Activated naive CD4-positive, alpha-beta T cell treated with anti-CD3 and anti-CD28 coated beads for 36 hours (primary cell): ENCODE results near the gene PHYH. TPM values are rescaled to one million over a fixed set of nuclear protein-coding genes. Genes with fewer than 3 reads are reported as not detected.
A peak's percentile ranks its signal among the peaks of the same experiment; 100 is the strongest.

Experiments used
- CTCF ChIA-PET: fragments of 350-600 bp; sonication (Branson Sonifier 250); formaldehyde crosslinking; loops from one replicate; lab custom pipeline; 2021; ENCODE audit warnings: antibody characterized with exemption; lab: Charles Lee
- DNase-seq: peaks from one replicate; pipeline ENCODE4 v3.0.0-alpha.2; 2020
- H3K27ac Mint-ChIP-seq: one replicate; pipeline ENCODE4 v1.8.0; 2021; ENCODE audit warnings: mild to moderate bottlenecking, mixed read lengths
- H3K27me3 Mint-ChIP-seq: one replicate; pipeline ENCODE4 v1.8.0; 2021; ENCODE audit warnings: low read depth, mixed read lengths
- H3K36me3 Mint-ChIP-seq: one replicate; pipeline ENCODE4 v1.8.0; 2021; ENCODE audit warnings: low read depth, mixed read lengths
- H3K4me1 Mint-ChIP-seq: one replicate; pipeline ENCODE4 v1.8.0; 2021; ENCODE audit warnings: low read depth, mixed read lengths
- H3K4me3 Mint-ChIP-seq: one replicate; pipeline ENCODE4 v1.8.0; 2021; ENCODE audit warnings: mild to moderate bottlenecking, moderate library complexity, mixed read lengths
- H3K9me3 Mint-ChIP-seq: one replicate; pipeline ENCODE4 v1.8.0; 2021; ENCODE audit warnings: mixed read lengths
- intact Hi-C: fragments of 100-400 bp; cut with micrococcal nuclease; formaldehyde crosslinking; loops from one replicate; pipeline ENCODE4 v1.15.1; 2023
- total RNA-seq, 2 experiments: library from RNA; stranded (reverse); gene quantifications; one replicate each; pipeline ENCODE4 v1.2.3, GENCODE V29; 2021

PHYH gene
- total RNA-seq, 2 experiments from 2014 or later, result 13.3 to 14.2 TPM

DNA sequence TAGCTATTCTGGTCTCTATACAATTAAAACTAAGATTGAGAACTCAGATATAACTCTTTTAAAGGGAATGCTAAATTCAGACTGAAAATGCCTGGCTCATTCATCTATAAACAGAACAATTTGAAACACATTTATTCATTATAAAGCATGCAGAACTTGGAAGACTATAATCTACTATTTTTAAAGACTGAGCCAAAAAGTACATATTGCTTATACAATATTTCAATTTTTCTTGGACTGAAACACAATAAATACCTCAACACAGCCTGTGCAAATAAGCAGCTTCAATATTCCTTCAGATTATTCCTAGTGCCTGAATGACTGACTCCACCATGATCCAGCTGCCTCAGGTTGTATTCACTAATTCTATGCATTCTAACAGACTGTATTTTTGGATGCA is 15.5 kb upstream of the PHYH start:
- DNase-seq, result no peak
- Mint-ChIP-seq H3K36me3 (peaks cover 6% of the 10 kb centered on the region), H3K4me3 (no peak overlapping the region), H3K4me1 (no peaks in the 10 kb centered on the region), H3K27me3 (no peaks in the 10 kb centered on the region), H3K27ac (no peak overlapping the region), H3K9me3 (no peaks in the 10 kb centered on the region)
- intact Hi-C loops, result no loop called here
- CTCF ChIA-PET, result interaction anchor here (0.5 to 0.9 kb wide), 2 partner anchors 35 to 57 kb away, joined by 3 to 4 read pairs; no protein-coding TSS in a partner anchor

DNA sequence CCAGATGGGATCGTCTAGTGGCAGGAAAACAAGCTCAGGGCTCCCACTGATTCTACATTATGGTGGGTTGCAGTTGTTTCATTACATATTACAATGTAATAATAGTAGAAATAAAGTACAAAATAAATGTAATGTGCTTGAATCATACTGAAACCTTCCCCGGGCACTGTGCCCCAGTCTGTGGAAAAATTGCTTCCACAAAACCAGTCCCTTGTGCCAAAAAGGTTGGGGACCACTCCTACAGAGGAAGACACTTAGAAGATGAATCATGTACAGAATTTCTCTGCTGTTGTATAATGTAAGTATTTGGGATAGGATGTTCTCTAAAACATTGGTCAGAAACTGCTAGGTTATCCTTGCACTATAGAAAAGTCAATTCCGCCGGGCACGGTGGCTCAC is 11.3 kb upstream of the PHYH start:
- Mint-ChIP-seq H3K4me1 (no peaks in the 10 kb centered on the region), H3K27ac (no peak overlapping the region), H3K27me3 (no peaks in the 10 kb centered on the region), H3K36me3 (peaks cover under 1% of the 10 kb centered on the region), H3K4me3 (no peak overlapping the region), H3K9me3 (no peaks in the 10 kb centered on the region)
- CTCF ChIA-PET, result no interaction called here
- no peak for DNase-seq
- intact Hi-C loops, result no loop called here

DNA sequence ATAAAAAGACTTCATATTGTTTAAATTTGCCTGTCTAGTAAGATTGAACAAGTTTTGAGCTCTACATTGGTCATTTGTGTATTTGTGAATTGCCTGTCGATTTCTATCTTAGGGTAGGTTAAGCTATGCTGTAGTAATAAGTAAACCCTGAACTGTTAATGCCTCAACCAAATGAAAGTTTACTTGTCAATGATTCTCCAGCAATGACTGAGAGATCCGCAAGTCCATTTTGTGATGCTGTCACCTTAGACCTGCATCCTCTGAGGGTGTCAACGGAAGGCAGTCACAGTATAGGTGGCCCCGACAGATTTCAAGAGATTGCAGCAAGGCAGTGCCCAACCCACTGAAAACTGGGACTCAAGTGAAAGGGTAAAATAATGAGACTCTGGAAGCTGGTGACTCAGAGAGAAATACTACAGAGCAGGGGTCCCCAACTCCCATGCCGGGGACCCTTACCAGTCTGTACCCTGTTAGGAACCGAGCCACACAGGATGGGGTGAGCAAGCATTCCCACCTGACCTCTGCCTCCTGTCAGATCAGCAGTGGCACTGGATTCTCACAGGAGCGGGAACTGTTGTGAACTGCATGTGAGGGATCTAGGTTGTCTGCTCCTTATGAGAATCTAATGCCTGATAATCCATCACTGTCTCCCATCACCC is 10.8 kb upstream of the PHYH start:
- no peak for DNase-seq
- no peaks in the 10 kb centered on the region for H3K4me1 Mint-ChIP-seq
- intact Hi-C loops, result no loop called here
- H3K36me3 Mint-ChIP-seq, result peaks cover 5% of the 10 kb centered on the region
- no peak overlapping the region for H3K4me3 Mint-ChIP-seq
- CTCF ChIA-PET, result no interaction called here
- H3K27ac Mint-ChIP-seq, result no peak overlapping the region
- no peaks in the 10 kb centered on the region for H3K9me3 Mint-ChIP-seq
- no peaks in the 10 kb centered on the region for H3K27me3 Mint-ChIP-seq

DNA sequence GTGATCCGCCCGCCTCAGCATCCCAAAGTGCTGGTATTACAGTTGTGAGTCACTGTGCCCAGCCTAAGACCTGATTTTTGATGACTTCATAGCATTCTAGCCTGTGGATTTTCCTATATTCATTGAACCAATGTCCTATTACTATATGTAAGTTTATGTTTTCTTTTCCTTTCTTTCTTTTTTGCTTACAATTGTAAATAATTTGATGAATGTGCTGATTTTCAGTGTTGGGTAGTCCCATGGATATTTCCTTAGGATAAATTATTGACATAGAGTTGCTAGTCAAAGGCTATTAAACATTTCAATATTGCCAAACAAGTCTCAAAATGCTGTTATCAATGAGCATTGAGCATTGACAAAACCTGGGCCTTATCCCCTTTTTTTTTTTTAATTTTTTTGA is 9.9 kb upstream of the PHYH start:
- no peak for DNase-seq
- Mint-ChIP-seq H3K36me3 (peaks cover 5% of the 10 kb centered on the region), H3K27me3 (no peaks in the 10 kb centered on the region), H3K9me3 (no peaks in the 10 kb centered on the region), H3K4me1 (no peaks in the 10 kb centered on the region), H3K27ac (no peak overlapping the region), H3K4me3 (no peak overlapping the region)
- intact Hi-C loops, result no loop called here
- CTCF ChIA-PET, result interaction anchor here (0.7 kb wide), 1 partner anchor 31 kb away, joined by 3 read pairs; no protein-coding TSS in a partner anchor

DNA sequence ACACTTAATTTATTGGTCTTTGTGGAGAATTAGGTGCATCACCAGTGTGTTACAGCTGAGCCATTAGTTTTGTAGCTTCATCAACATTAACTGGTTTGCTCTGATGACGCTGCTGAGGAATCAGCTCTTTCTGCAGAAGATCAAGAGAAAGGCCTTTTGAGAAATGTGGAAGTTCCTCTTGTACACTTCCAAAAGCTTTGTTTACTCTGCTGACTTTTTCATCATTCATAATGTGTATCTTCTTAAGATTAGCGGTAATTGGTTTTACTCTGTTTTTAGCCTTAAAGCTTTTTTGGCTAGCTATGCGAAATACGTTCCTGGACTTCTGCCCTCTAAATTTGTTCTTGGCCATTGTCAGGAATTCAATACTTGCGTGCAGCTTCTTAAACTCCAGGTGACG is 8.2 kb upstream of the PHYH start:
- H3K27me3 Mint-ChIP-seq, result no peaks in the 10 kb centered on the region
- no peaks in the 10 kb centered on the region for H3K4me1 Mint-ChIP-seq
- peaks cover 5% of the 10 kb centered on the region for H3K36me3 Mint-ChIP-seq
- intact Hi-C loops, result no loop called here
- H3K4me3 Mint-ChIP-seq, result no peak overlapping the region
- H3K27ac Mint-ChIP-seq, result no peak overlapping the region
- no peak for DNase-seq
- H3K9me3 Mint-ChIP-seq, result no peaks in the 10 kb centered on the region
- CTCF ChIA-PET, result interaction anchor here (0.6 kb wide), 1 partner anchor 13 kb away, joined by 3 read pairs; no protein-coding TSS in a partner anchor

DNA sequence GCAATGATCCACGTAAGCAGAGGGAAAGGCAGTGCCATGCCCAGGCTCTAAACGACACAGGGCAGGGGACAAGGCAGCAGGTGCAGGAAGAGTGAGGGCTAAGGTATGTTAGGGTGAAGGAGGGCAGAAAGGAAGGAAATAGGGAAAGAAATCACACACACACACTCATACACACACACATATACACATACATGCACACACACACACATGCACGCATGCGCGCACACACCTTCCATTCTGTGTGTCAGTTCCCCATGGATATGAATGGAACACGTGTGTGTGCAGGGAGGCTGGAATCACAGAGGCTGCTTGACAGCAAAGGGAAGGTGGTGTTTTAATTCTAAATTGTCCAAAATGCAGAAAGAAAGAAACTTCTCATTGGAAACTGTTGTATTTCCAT is 6.2 kb upstream of the PHYH start:
- Mint-ChIP-seq H3K27ac (no peak overlapping the region), H3K36me3 (peaks cover 5% of the 10 kb centered on the region), H3K4me1 (peaks cover 11% of the 10 kb centered on the region), H3K9me3 (no peaks in the 10 kb centered on the region), H3K4me3 (no peak overlapping the region), H3K27me3 (no peaks in the 10 kb centered on the region)
- CTCF ChIA-PET, result no interaction called here
- DNase-seq, result no peak
- intact Hi-C loops, result no loop called here

DNA sequence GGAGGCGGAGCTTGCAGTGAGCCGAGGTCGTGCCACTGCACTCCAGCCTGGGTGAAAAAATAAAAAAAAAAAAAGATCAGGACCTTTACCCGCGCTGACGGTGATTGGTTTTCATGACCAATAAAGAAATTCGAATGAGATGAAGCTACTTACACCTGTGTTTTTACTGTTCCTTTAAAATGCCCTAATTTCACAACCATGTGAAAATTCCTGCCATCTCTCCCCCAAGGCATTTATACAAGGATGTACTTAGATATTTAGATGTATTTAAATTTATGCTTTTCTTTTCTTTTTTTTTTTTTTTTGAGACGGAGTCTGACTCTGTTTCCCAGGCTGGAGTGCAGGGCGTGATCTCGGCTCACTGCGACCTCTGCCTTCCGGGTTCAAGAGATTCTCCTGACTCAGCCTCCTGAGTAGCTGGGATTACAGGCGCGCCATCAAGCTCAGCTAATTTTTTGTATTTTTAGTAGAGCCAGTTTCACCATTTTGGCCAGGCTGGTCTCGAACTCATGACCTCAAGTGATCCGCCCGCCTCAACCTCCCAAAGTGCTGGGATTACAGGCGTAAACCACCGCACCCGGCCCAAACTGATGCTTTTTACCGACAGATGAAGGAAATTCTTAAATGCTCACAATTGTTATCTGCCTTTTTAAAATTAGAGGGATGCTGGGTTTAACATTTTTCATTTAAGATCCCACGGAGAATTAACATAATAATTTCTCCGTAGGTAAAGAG is 3.1 kb upstream of the PHYH start:
- Mint-ChIP-seq H3K36me3 (peaks cover 5% of the 10 kb centered on the region), H3K27me3 (no peaks in the 10 kb centered on the region), H3K4me1 (peaks cover 24% of the 10 kb centered on the region), H3K4me3 (peak overlapping the region; percentile 78), H3K27ac (peak overlapping the region; percentile 95), H3K9me3 (no peaks in the 10 kb centered on the region)
- DNase-seq, result no peak
- intact Hi-C loops, result loop anchor here (1.0 to 5.0 kb wide), 9 partner anchors 32 to 1261 kb away; partner anchors contain the start of genes CAMK1D, MCM10, PRPF18 and SEPHS1
- CTCF ChIA-PET, result interaction anchor here (0.6 to 5.6 kb wide), 14 partner anchors 10 to 460 kb away, joined by 3 to 53 read pairs (median 4); partner anchors contain the start of gene MCM10

DNA sequence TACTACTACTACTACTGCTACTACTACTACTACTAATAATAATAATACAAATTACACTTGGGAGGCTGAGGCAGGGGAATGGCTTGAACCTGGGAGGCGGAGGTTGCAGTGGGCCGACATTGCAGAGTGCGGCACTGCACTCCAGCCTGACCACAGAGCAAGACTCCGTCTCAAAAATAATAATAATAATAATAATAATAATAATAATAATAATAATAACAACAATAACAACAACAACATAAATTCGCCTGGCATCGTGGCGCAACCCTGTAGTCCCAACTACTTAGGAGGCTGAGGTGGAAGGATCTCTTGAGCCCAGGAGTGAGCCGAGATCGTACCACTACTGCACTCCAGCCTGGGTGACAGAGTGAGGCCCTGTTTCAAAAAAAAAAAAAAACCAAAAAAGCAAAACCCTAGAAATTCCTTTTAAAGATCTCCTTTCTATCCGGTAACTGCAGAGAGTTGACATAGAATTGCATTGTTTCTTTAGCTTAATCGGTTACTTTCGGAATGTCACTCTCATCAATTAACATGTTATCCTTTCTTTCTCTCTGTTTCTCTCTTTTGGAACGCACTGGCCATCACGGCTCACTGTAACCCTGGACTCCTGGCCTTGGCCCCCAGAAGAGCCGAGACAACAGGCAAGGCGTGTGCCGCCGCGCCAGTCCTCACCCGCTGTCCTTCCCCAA is 972 bp downstream of the PHYH start:
- Mint-ChIP-seq H3K27ac (no peak overlapping the region), H3K4me1 (peaks cover 24% of the 10 kb centered on the region), H3K9me3 (no peaks in the 10 kb centered on the region), H3K36me3 (peaks cover 2% of the 10 kb centered on the region), H3K27me3 (no peaks in the 10 kb centered on the region), H3K4me3 (peak overlapping the region; percentile 65)
- CTCF ChIA-PET, result interaction anchor here (1.4 to 5.6 kb wide), 2 partner anchors 74 to 138 kb away, joined by 3 to 53 read pairs; partner anchors contain the start of gene MCM10
- intact Hi-C loops, result no loop called here
- DNase-seq, result no peak

DNA sequence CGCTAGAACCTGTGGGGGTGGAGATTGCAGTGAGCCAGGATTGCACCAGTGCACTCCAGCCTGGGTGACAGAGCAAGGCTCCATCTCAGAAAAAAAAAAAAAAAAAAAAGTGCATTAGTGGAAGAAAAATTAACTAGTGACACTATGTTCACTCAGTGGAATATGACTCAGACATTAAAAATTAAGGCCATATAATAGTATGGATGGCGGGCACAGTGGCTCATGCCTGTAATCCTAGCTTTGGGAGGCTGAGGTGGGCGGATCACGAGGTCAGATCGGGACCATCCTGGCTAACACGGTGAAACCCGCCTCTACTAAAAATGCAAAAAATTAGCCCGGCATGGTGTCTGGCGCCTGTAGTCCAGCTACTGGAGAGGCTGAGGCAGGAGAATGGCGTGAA is 3.4 kb downstream of the PHYH start:
- no peak overlapping the region for H3K27ac Mint-ChIP-seq
- H3K27me3 Mint-ChIP-seq, result no peaks in the 10 kb centered on the region
- intact Hi-C loops, result no loop called here
- no peak overlapping the region for H3K4me3 Mint-ChIP-seq
- peaks cover 2% of the 10 kb centered on the region for H3K36me3 Mint-ChIP-seq
- H3K4me1 Mint-ChIP-seq, result peaks cover 15% of the 10 kb centered on the region
- CTCF ChIA-PET, result no interaction called here
- no peak for DNase-seq
- H3K9me3 Mint-ChIP-seq, result no peaks in the 10 kb centered on the region

DNA sequence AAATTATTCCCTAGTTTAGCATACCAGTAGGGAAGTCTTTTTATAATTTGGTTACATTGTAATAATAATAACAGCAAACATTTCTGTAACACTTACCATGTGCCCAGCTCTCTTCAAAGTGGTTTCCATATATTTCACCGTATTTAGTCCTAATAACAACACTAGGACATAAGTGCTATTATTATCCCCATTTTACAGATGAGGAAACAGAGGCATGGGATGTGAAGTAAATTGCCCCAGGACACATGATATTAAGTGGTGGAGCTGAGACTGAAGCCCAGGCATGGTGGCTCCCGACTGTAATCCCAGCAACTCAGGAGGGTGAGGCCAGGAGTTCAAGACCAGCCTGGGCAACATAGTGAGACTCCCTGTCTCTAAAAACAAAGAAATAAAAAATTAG is 5.1 kb downstream of the PHYH start:
- intact Hi-C loops, result no loop called here
- Mint-ChIP-seq H3K4me3 (no peak overlapping the region), H3K36me3 (peaks cover 2% of the 10 kb centered on the region), H3K9me3 (no peaks in the 10 kb centered on the region), H3K27ac (no peak overlapping the region), H3K27me3 (no peaks in the 10 kb centered on the region), H3K4me1 (peaks cover 4% of the 10 kb centered on the region)
- CTCF ChIA-PET, result interaction anchor here (0.6 kb wide), 1 partner anchor 13 kb away, joined by 3 read pairs; no protein-coding TSS in a partner anchor
- no peak for DNase-seq

DNA sequence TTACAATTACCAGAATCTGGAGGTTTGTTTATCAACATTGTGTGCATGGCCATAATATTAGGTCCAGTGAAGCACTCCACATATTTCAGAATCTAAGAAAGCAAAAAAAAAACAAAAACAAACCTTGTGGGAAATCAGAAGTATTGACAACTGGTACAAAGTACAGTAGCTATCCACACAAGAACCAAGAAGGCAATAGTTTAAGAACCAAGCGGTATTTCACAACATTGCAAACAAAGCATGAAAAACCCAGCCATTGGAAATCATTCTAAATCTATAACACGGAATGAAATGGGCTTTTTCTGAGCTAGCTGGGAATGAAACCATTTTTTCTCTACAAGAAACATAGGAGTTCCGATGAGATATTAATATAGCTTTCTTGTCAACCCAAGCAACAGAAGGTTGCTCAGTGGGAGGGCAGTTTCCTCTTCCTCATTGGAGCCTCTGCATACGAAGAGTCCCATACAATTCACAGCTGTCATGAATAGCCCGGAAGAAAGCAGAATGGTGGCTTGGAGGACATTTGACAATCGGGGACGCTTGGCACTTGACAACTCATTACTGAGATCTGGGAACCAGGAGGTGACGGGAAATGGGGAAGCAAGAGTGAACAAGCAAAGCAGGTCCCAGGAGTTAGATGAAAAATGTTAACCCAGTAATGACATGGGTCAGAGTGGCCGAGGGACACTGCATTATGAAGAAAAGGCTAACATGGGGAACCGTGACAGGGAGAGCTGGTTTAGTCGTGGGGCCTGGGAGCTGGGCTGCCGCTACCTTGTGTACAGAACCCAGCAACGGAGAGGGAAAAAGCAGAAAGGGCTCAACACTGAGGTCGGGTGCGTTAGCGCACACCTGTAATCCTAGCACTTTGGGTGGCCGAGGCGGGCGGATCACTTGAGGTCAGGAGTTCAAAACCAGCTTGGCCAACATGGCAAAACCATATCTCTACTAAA is 7.8 kb downstream of the PHYH start:
- Mint-ChIP-seq H3K4me3 (no peak overlapping the region), H3K9me3 (no peaks in the 10 kb centered on the region), H3K36me3 (peaks cover 12% of the 10 kb centered on the region), H3K27ac (no peak overlapping the region), H3K4me1 (no peaks in the 10 kb centered on the region), H3K27me3 (no peaks in the 10 kb centered on the region)
- intact Hi-C loops, result no loop called here
- CTCF ChIA-PET, result interaction anchor here (2.5 kb wide), 1 partner anchor 11 kb away, joined by 9 read pairs; no protein-coding TSS in a partner anchor
- no peak for DNase-seq
